H9 (cell line): ENCODE measurements around the gene FXYD4. TPM values are rescaled to one million over a fixed set of nuclear protein-coding genes. Genes with fewer than 3 reads are reported as not detected.

Experiments
- DNase-seq: peaks from one replicate; pipeline ENCODE4 v3.0.0-alpha.2; 2017
- H2AFZ ChIP-seq: one replicate; pipeline ENCODE4 v1.6.1; 2013; ENCODE audit warnings: mild to moderate bottlenecking, low read length, control low read depth, moderate library complexity
- H2AK5ac ChIP-seq: 2 replicates; pipeline ENCODE4 v1.6.1; 2013; ENCODE audit warnings: low read length, control low read depth, mixed read lengths; ENCODE audit not compliant: insufficient read length
- H2BK120ac ChIP-seq: one replicate; pipeline ENCODE4 v1.6.1; 2013; ENCODE audit warnings: low read depth, mild to moderate bottlenecking, low read length, control low read depth, inconsistent platforms; ENCODE audit not compliant: poor library complexity, severe bottlenecking
- H2BK12ac ChIP-seq: 2 replicates; pipeline ENCODE4 v1.6.1; 2013; ENCODE audit warnings: low read length, control low read depth, mixed read lengths, low read depth; ENCODE audit not compliant: insufficient read length
- H2BK15ac ChIP-seq: 2 replicates; pipeline ENCODE4 v1.6.1; 2013; ENCODE audit warnings: low read depth, low read length, control low read depth
- H2BK20ac ChIP-seq: one replicate; pipeline ENCODE4 v1.6.1; 2013; ENCODE audit warnings: low read depth, mild to moderate bottlenecking, low read length, control low read depth, inconsistent platforms; ENCODE audit not compliant: poor library complexity, severe bottlenecking
- H2BK5ac ChIP-seq: 2 replicates; pipeline ENCODE4 v1.6.1; 2013; ENCODE audit warnings: low read length, control low read depth, mixed read lengths; ENCODE audit not compliant: insufficient read length
- H3K14ac ChIP-seq: 2 replicates; pipeline ENCODE4 v1.6.1; 2013; ENCODE audit warnings: low read length, control low read depth; ENCODE audit not compliant: insufficient read depth
- H3K18ac ChIP-seq: 2 replicates; pipeline ENCODE4 v1.6.1; 2013; ENCODE audit warnings: low read depth, mild to moderate bottlenecking, mixed read lengths, low read length, control low read depth; ENCODE audit not compliant: insufficient read length
- H3K23ac ChIP-seq: 2 replicates; pipeline ENCODE4 v1.6.1; 2013; ENCODE audit warnings: low read length, control low read depth, mixed read lengths, low read depth; ENCODE audit not compliant: insufficient read length
- H3K23me2 ChIP-seq: 2 replicates; pipeline ENCODE4 v1.6.1; 2013; ENCODE audit warnings: low read depth, mild to moderate bottlenecking, mixed read lengths, low read length, control low read depth; ENCODE audit not compliant: insufficient read length, poor library complexity, severe bottlenecking
- H3K27ac ChIP-seq: 2 replicates; pipeline ENCODE4 v1.5.1; 2013; ENCODE audit warnings: low read length, control low read depth, mixed read lengths, low read depth; ENCODE audit not compliant: insufficient read length
- H3K27me3 ChIP-seq: 2 replicates; pipeline ENCODE4 v1.6.1; 2013; ENCODE audit warnings: low read length, control low read depth, inconsistent platforms; ENCODE audit not compliant: insufficient read depth
- H3K4ac ChIP-seq: 2 replicates; pipeline ENCODE4 v1.6.1; 2013; ENCODE audit warnings: low read depth, mild to moderate bottlenecking, control low read depth, inconsistent platforms, low read length, moderate library complexity
- H3K4me1 ChIP-seq: 2 replicates; pipeline ENCODE4 v1.6.1; 2013; ENCODE audit warnings: low read length, control low read depth, inconsistent platforms; ENCODE audit not compliant: insufficient read depth
- H3K4me2 ChIP-seq: 2 replicates; pipeline ENCODE4 v1.6.1; 2013; ENCODE audit warnings: low read length, control low read depth, mixed read lengths; ENCODE audit not compliant: insufficient read length, insufficient read depth
- H3K56ac ChIP-seq: 2 replicates; pipeline ENCODE4 v1.6.1; 2013; ENCODE audit warnings: low read depth, mild to moderate bottlenecking, mixed read lengths, low read length, control low read depth; ENCODE audit not compliant: insufficient read length
- H3K79me1 ChIP-seq: 2 replicates; pipeline ENCODE4 v1.6.1; 2013; ENCODE audit warnings: low read depth, mild to moderate bottlenecking, moderate library complexity, low read length, control low read depth, inconsistent platforms; ENCODE audit not compliant: insufficient read depth, poor library complexity, severe bottlenecking
- H3K79me2 ChIP-seq: 2 replicates; pipeline ENCODE4 v1.6.1; 2013; ENCODE audit warnings: low read length, control low read depth, inconsistent platforms; ENCODE audit not compliant: insufficient read depth
- H3K9ac ChIP-seq: 2 replicates; pipeline ENCODE4 v1.6.1; 2013; ENCODE audit warnings: low read length, control low read depth, mixed read lengths; ENCODE audit not compliant: insufficient read length; ENCODE audit errors: extremely low read depth
- H3K9me3 ChIP-seq: one replicate; pipeline ENCODE4 v1.6.1; 2013; ENCODE audit warnings: low read depth, low read length, inconsistent platforms; ENCODE audit not compliant: control insufficient read depth
- H3T11ph ChIP-seq: one replicate; pipeline ENCODE4 v1.6.1; 2013; ENCODE audit warnings: mild to moderate bottlenecking, low read length, control low read depth, inconsistent platforms
- H4K20me1 ChIP-seq: one replicate; pipeline ENCODE4 v1.6.1; 2013; ENCODE audit not compliant: control insufficient read depth, insufficient read length, insufficient read depth
- H4K5ac ChIP-seq: 2 replicates; pipeline ENCODE4 v1.6.1; 2013; ENCODE audit warnings: low read depth, mild to moderate bottlenecking, mixed read lengths, low read length, control low read depth; ENCODE audit not compliant: insufficient read length
- H4K8ac ChIP-seq: replicated peaks from 2 replicates; pipeline ENCODE4 v1.6.1; 2013; ENCODE audit warnings: low read length, control low read depth, mixed read lengths, low read depth; ENCODE audit not compliant: insufficient read length
- H4K91ac ChIP-seq: 2 replicates; pipeline ENCODE4 v1.6.1; 2013; ENCODE audit warnings: low read depth, mild to moderate bottlenecking, moderate library complexity, mixed read lengths, low read length, control low read depth; ENCODE audit not compliant: insufficient read length
- H3K27ac Mint-ChIP-seq, 3 experiments: 2 replicates in 2 of 3; 3 replicates in 1 of 3; pipeline ENCODE4 v1.8.0; 2020 to 2021; ENCODE audit warnings: mixed read lengths in 3 of 3, mild to moderate bottlenecking in 1 of 3, moderate library complexity in 1 of 3
- H3K27me3 Mint-ChIP-seq: 2 replicates; pipeline ENCODE4 v1.8.0; 2021; ENCODE audit warnings: low read depth, mild to moderate bottlenecking, moderate library complexity, mixed read lengths
- H3K36me3 Mint-ChIP-seq, 3 experiments: 2 replicates in 2 of 3; 3 replicates in 1 of 3; pipeline ENCODE4 v1.8.0; 2020 to 2021; ENCODE audit warnings: low read depth in 3 of 3, mixed read lengths in 3 of 3; ENCODE audit not compliant: insufficient read depth in 1 of 3
- H3K4me1 Mint-ChIP-seq, 2 experiments: 2 replicates each; pipeline ENCODE4 v1.8.0; 2020; ENCODE audit warnings: mixed read lengths in 2 of 2
- H3K4me3 Mint-ChIP-seq, 2 experiments: 2 replicates in 1 of 2; 3 replicates in 1 of 2; pipeline ENCODE4 v1.8.0; 2020 to 2021; ENCODE audit warnings: mild to moderate bottlenecking in 2 of 2, mixed read lengths in 2 of 2, moderate library complexity in 1 of 2
- H3K9me3 Mint-ChIP-seq, 2 experiments: 2 replicates in 1 of 2; 3 replicates in 1 of 2; pipeline ENCODE4 v1.8.0; 2020; ENCODE audit warnings: mild to moderate bottlenecking in 2 of 2, mixed read lengths in 2 of 2, moderate library complexity in 1 of 2
- CTCF ChIP-seq: fragments of 200-600 bp; sonication (generic); conservative IDR thresholded peaks from 3 replicates; pipeline ENCODE4 v1.8.0; 2021; ENCODE audit warnings: antibody characterized with exemption, mild to moderate bottlenecking
- WGBS: extraction: QIAGEN DNeasy Blood & Tissue Kit; methylation state at CpG from one replicate; pipeline ENCODE4 v1.1.7; 2013; ENCODE audit warnings: missing lambda C conversion rate, low lambda C conversion rate, mixed read lengths; ENCODE audit not compliant: insufficient read length; ENCODE audit errors: extremely low coverage; 5-methylcytosine and 5-hydroxymethylcytosine counted together
- total RNA-seq: library from RNA; stranded (reverse); gene quantifications from 2 replicates; pipeline ENCODE4 v1.2.1, GENCODE V29; 2021

The FXYD4 gene
- total RNA-seq, 1 experiment from 2014 or later: not detected

- no CpG with 5 or more reads among the region's 7 CpGs for WGBS
- no peak overlapping the region for H4K91ac ChIP-seq
- no peak for DNase-seq
Measured at GRCh38 chr10:43352951-43353350, 18.5 kb upstream of the FXYD4 start.

More at GRCh38 chr10:43352951-43353350, 18.5 kb upstream of the FXYD4 start:
- Histone ChIP-seq H3K27ac (no peak overlapping the region), H3T11ph (no peak overlapping the region), H3K14ac (no peak overlapping the region), H3K4ac (no peak overlapping the region), H2BK5ac (no peak overlapping the region), H2AFZ (no peak overlapping the region), H2BK15ac (no peak overlapping the region), H2AK5ac (no peak overlapping the region), H3K4me2 (no peak overlapping the region), H2BK120ac (no peak overlapping the region), H3K27me3 (no peaks in the 10 kb centered on the region), H3K79me1 (no peaks in the 10 kb centered on the region), H2BK12ac (no peak overlapping the region), H3K79me2 (no peaks in the 10 kb centered on the region), H4K8ac (no peak overlapping the region), H3K23me2 (no peaks in the 10 kb centered on the region), H3K18ac (no peak overlapping the region), H3K9me3 (no peaks in the 10 kb centered on the region), H3K4me1 (peaks cover 2% of the 10 kb centered on the region; the same call in 1 of the 2 replicates), H3K9ac (no peak overlapping the region), H3K56ac (no peak overlapping the region), H2BK20ac (no peak overlapping the region), H4K20me1 (no peaks in the 10 kb centered on the region), H4K5ac (no peak overlapping the region), H3K23ac (no peak overlapping the region)
- H3K4me3 Mint-ChIP-seq: no peak overlapping the region
- no peaks in the 10 kb centered on the region for H3K27me3 Mint-ChIP-seq
- TF ChIP-seq CTCF: peak; percentile 32; the same call in 1 of the 3 replicates
- peaks cover 36 to 47% of the 10 kb centered on the region in 2 experiments for H3K4me1 Mint-ChIP-seq
- H3K27ac Mint-ChIP-seq: peak overlapping the region; percentile 28 to 52 (median 49); a peak in 2 of 7 replicates
- no peaks in the 10 kb centered on the region for H3K36me3 Mint-ChIP-seq
- no peaks in the 10 kb centered on the region for H3K9me3 Mint-ChIP-seq
